Measurements from ENCODE around the gene STOML1.

The STOML1 gene

DNA sequence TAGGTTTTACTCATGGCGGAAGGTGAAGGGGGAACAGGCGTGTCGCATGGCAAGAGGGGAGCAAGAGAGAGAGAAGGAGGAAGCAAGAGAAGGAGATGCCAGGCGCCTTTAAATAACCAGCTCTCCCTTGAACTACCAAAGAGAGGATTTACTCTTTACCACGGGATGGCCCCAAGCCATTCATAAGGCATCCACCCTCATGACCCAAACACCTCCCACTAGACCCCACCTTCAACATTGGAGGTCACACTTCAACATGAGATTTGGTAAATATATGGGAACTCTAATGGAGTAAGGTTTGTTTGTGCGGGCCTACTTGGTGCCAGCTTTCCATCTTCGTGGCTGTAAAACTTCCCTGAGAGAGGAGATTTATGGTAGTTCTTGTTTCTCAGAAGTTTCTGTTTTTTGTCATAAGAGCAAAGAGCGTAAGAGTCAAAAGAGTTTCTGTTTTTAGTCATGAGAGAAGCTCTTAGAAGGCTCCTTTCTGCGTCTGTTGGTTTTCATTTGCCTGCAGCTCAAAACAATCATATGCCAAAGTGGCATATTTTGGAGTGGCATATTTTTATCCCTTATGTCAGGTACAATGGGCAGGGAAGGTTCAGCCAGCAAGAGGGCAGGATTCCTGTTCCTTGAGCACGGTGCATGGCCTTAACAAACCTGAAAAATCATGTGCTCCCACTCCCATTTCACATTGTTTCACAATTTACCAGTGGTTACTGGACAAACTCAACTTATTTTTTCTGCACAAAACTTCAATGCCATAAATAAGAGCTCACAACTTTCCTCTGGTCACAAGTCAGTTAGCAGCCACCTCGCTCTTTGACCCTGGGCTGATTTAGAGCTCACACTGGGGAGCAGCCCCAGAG lies 14.9 kb upstream of the STOML1 start:
- Histone ChIP-seq H4K20me1 (ENCODE audit: insufficient read depth, low read length) (peaks cover 56% of the 10 kb centered on the region), H3K79me2 (ENCODE audit: low read length) (peaks cover 95% of the 10 kb centered on the region), H3K4me2 (ENCODE audit: low read length) (peak overlapping the region; percentile 61)

GRCh38 chr15:73997986-73998385 lies 5.9 kb upstream of the STOML1 start:
- peaks cover 85% of the 10 kb centered on the region for H3K79me2 ChIP-seq (ENCODE audit: low read length)
- H3K9me3 ChIP-seq (ENCODE audit: insufficient read depth, low read length), result no peaks in the 10 kb centered on the region
- peaks cover 32% of the 10 kb centered on the region for H3K4me1 ChIP-seq (ENCODE audit: low read length)
- peaks cover 42% of the 10 kb centered on the region for H3K36me3 ChIP-seq (replicated peaks; ENCODE audit: low read depth, low read length)
- no peaks in the 10 kb centered on the region for H3K27me3 ChIP-seq (ENCODE audit: low read depth, low read length)
- no peak overlapping the region for H3K27ac ChIP-seq (ENCODE audit: low read length)
- TF ChIP-seq EZH2phosphoT487 (IDR thresholded peaks at IDR 0.05; ENCODE audit: low read depth) (no peak), CTCF (IDR thresholded peaks at IDR 0.05; ENCODE audit: low read depth, low read length) (no peak)
- H3K9ac ChIP-seq (ENCODE audit: low read length), result no peak overlapping the region
- no peak overlapping the region for H2AFZ ChIP-seq (ENCODE audit: low read depth, low read length)
- no peak overlapping the region for H3K4me3 ChIP-seq (ENCODE audit: low read length)
- H4K20me1 ChIP-seq (ENCODE audit: insufficient read depth, low read length), result peaks cover 23% of the 10 kb centered on the region
- H3K4me2 ChIP-seq (ENCODE audit: low read length), result no peak overlapping the region

More for the DNA sequence above, 14.9 kb upstream of the STOML1 start:
- peaks cover 31% of the 10 kb centered on the region for H3K4me1 ChIP-seq (ENCODE audit: low read length)
- H3K27me3 ChIP-seq (ENCODE audit: low read depth, low read length), result no peaks in the 10 kb centered on the region
- H3K27ac ChIP-seq (ENCODE audit: low read length), result peak overlapping the region; percentile 82
- H3K9ac ChIP-seq (ENCODE audit: low read length), result peak overlapping the region; percentile 32
- peaks cover 69% of the 10 kb centered on the region for H3K36me3 ChIP-seq (replicated peaks; ENCODE audit: low read depth, low read length)
- no peak overlapping the region for H2AFZ ChIP-seq (ENCODE audit: low read depth, low read length)
- TF ChIP-seq EZH2phosphoT487 (IDR thresholded peaks at IDR 0.05; ENCODE audit: low read depth) (no peak), CTCF (IDR thresholded peaks at IDR 0.05; ENCODE audit: low read depth, low read length) (no peak)
- H3K4me3 ChIP-seq (ENCODE audit: low read length), result peak overlapping the region; percentile 42
- H3K9me3 ChIP-seq (ENCODE audit: insufficient read depth, low read length), result no peaks in the 10 kb centered on the region

GRCh38 chr15:73996939-73997338 lies 4.8 kb upstream of the STOML1 start:
- Histone ChIP-seq H3K9ac (ENCODE audit: low read length) (peak overlapping the region; percentile 46), H3K4me3 (ENCODE audit: low read length) (peak overlapping the region; percentile 85), H3K27me3 (ENCODE audit: low read depth, low read length) (no peaks in the 10 kb centered on the region), H4K20me1 (ENCODE audit: insufficient read depth, low read length) (peaks cover 23% of the 10 kb centered on the region), H2AFZ (ENCODE audit: low read depth, low read length) (no peak overlapping the region), H3K9me3 (ENCODE audit: insufficient read depth, low read length) (no peaks in the 10 kb centered on the region), H3K4me2 (ENCODE audit: low read length) (peak overlapping the region; percentile 85), H3K79me2 (ENCODE audit: low read length) (peaks cover 77% of the 10 kb centered on the region), H3K36me3 (replicated peaks; ENCODE audit: low read depth, low read length) (peaks cover 37% of the 10 kb centered on the region), H3K4me1 (ENCODE audit: low read length) (peaks cover 39% of the 10 kb centered on the region), H3K27ac (ENCODE audit: low read length) (peak overlapping the region; percentile 52)
- no peak for TF ChIP-seq EZH2phosphoT487 (IDR thresholded peaks at IDR 0.05; ENCODE audit: low read depth)
- TF ChIP-seq CTCF (IDR thresholded peaks at IDR 0.05; ENCODE audit: low read depth, low read length), result no peak

DNA sequence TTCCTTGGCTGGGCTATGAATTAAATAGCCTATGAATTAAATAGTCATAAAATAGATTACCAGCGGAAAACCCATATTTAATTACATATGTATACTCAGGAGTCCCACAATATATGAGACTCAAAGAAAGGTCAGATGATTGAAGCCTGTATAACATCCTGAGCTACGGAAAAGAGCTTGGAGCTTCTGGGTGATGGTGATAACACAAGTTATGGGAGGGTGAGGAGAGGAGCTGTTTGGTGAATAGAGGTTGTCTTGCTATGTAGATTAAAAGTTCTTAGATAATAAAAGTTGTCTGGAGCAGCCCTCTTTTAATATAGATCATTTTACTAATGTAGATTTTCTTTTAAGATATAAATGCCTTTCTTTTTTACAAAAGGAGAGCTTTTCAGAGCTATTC lies 4.2 kb upstream of the STOML1 start:
- H3K4me2 ChIP-seq (ENCODE audit: low read length), result peak overlapping the region; percentile 85
- H3K27ac ChIP-seq (ENCODE audit: low read length), result peak overlapping the region; percentile 52
- H2AFZ ChIP-seq (ENCODE audit: low read depth, low read length), result no peak overlapping the region
- peak overlapping the region; percentile 46 for H3K9ac ChIP-seq (ENCODE audit: low read length)
- peaks cover 76% of the 10 kb centered on the region for H3K79me2 ChIP-seq (ENCODE audit: low read length)
- H4K20me1 ChIP-seq (ENCODE audit: insufficient read depth, low read length), result peaks cover 23% of the 10 kb centered on the region
- TF ChIP-seq CTCF (IDR thresholded peaks at IDR 0.05; ENCODE audit: low read depth, low read length) (no peak), EZH2phosphoT487 (IDR thresholded peaks at IDR 0.05; ENCODE audit: low read depth) (no peak)
- no peaks in the 10 kb centered on the region for H3K9me3 ChIP-seq (ENCODE audit: insufficient read depth, low read length)
- no peaks in the 10 kb centered on the region for H3K27me3 ChIP-seq (ENCODE audit: low read depth, low read length)
- peak overlapping the region; percentile 85 for H3K4me3 ChIP-seq (ENCODE audit: low read length)
- peaks cover 31% of the 10 kb centered on the region for H3K36me3 ChIP-seq (replicated peaks; ENCODE audit: low read depth, low read length)
- peaks cover 40% of the 10 kb centered on the region for H3K4me1 ChIP-seq (ENCODE audit: low read length)

Data from OCI-LY3 (cell line).